ENCODE results near the gene UBE2I.

- TF ChIP-seq, protein P1, sequence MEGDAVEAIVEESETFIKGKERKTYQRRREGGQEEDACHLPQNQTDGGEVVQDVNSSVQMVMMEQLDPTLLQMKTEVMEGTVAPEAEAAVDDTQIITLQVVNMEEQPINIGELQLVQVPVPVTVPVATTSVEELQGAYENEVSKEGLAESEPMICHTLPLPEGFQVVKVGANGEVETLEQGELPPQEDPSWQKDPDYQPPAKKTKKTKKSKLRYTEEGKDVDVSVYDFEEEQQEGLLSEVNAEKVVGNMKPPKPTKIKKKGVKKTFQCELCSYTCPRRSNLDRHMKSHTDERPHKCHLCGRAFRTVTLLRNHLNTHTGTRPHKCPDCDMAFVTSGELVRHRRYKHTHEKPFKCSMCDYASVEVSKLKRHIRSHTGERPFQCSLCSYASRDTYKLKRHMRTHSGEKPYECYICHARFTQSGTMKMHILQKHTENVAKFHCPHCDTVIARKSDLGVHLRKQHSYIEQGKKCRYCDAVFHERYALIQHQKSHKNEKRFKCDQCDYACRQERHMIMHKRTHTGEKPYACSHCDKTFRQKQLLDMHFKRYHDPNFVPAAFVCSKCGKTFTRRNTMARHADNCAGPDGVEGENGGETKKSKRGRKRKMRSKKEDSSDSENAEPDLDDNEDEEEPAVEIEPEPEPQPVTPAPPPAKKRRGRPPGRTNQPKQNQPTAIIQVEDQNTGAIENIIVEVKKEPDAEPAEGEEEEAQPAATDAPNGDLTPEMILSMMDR (IDR thresholded peaks at IDR 0.05) = no peak
- TF ChIP-seq POLR2A (IDR thresholded peaks at IDR 0.05) = no peak
Measured at GRCh38 chr16:1315081-1316032, 5.9 kb downstream of the UBE2I start.
